K562 (cell line): ENCODE measurements around the gene CRADD. TPM values are rescaled to one million over a fixed set of nuclear protein-coding genes. Genes with fewer than 3 reads are reported as not detected.

Experiments
- ADNP ChIP-seq: fragments of 200-800 bp; sonication (Bioruptor generic); IDR thresholded peaks from 2 replicates; pipeline ENCODE4 v1.6.1; 2016; ENCODE audit warnings: missing genetic modification characterization, missing compliant biosample characterization
- ASH1L ChIP-seq: fragments of 450-650 bp; IDR thresholded peaks from 2 replicates; pipeline ENCODE4 v1.6.1; 2018; ENCODE audit warnings: borderline replicate concordance, mild to moderate bottlenecking, low read depth; ENCODE audit not compliant: partially characterized antibody
- BRD4 ChIP-seq: fragments of 200-600 bp; sonication (generic); IDR thresholded peaks from 2 replicates; pipeline ENCODE4 v1.6.1; 2017; ENCODE audit warnings: inconsistent platforms
- MBD2 ChIP-seq: sonication (generic); IDR thresholded peaks from 2 replicates; pipeline ENCODE4 v1.6.1; 2016; ENCODE audit warnings: low read depth, borderline replicate concordance
- RFX7 ChIP-seq: fragments of 250-450 bp; sonication (Bioruptor Pico); IDR thresholded peaks from 2 replicates; pipeline ENCODE4 v1.5.1; 2021; ENCODE audit warnings: mild to moderate bottlenecking
- SMAD1 ChIP-seq: fragments of 150-350 bp; IDR thresholded peaks from 2 replicates; pipeline ENCODE4 v1.6.1; 2014; ENCODE audit warnings: low read length, low read depth; ENCODE audit not compliant: partially characterized antibody
- ZNF239 ChIP-seq: fragments of 250-450 bp; sonication (Bioruptor Pico); IDR thresholded peaks from 2 replicates; pipeline ENCODE4 v1.4.0; 2020; ENCODE audit warnings: mild to moderate bottlenecking
- ZNF316 ChIP-seq: fragments of 450-650 bp; IDR thresholded peaks from 2 replicates; pipeline ENCODE4 v1.6.1; 2016
- polyA plus RNA-seq, 8 experiments: library from polyadenylated mRNA; depleted of rRNA in 4 of 8; stranded (reverse) in 5 of 8; unstranded in 3 of 8; fragments of >200 nt; fragmentation: Nextera tagmentation in 2 of 8; fragmentation: Illumina TruSeq in 1 of 8; extraction: Ambion mirVana in 2 of 8; extraction: Trizol in 1 of 8; gene quantifications; 2 replicates each; pipeline versions ENCODE4 v1.2.1 to v1.2.3, GENCODE V29; 2011 to 2014; ENCODE audit warnings: inconsistent platforms in 1 of 8, missing spikeins in 1 of 8
- total RNA-seq, 7 experiments: library from RNA; depleted of rRNA in 6 of 7; stranded (reverse); fragments of >200 nt in 6 of 7; fragmentation: Illumina TruSeq in 2 of 7; extraction: Trizol in 2 of 7; gene quantifications; 2 replicates each; pipeline versions ENCODE4 v1.2.1 to v1.2.3, GENCODE V29; 2011 to 2021; ENCODE audit warnings: low replicate concordance in 1 of 7
- TF ChIP-seq, protein P1 (sequence below): sonication (generic); formaldehyde crosslinking; IDR thresholded peaks from 2 replicates; pipeline ENCODE4 v1.8.1; 2023; ENCODE audit warnings: missing genetic modification reagents, mild to moderate bottlenecking, borderline replicate concordance
- TF ChIP-seq, protein P2 (sequence below): sonication (generic); formaldehyde crosslinking; IDR thresholded peaks from 2 replicates; pipeline ENCODE4 v1.8.0; 2022; ENCODE audit warnings: mild to moderate bottlenecking, missing genetic modification reagents

The CRADD gene
- total and polyA plus RNA-seq, 9 of the 15 experiments (the other 6 are each of a cell fraction or from before 2014, with no cell fraction given) = 20.5 to 41.1 (median 25.9) TPM

DNA sequence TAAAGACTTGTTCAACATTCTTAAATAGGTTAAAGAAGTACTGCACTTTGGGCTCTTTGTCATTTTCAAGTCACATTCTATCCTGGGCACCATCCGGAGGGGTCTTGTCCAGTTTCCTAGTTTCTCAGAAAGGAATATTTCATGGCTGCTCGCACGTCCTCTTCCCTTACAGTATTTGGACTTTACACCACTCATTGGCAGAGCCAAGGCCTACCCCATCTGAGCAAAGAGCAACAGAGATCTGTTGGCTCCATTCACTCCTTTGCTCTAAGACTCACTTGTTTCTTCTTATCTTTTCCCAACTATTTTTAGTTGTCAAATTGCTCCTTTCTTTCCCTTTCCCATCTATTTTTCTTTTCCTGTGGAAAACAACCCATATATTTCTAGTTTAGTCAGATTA, 118.2 kb downstream of the CRADD start (continued):
- TF ChIP-seq, protein P1, sequence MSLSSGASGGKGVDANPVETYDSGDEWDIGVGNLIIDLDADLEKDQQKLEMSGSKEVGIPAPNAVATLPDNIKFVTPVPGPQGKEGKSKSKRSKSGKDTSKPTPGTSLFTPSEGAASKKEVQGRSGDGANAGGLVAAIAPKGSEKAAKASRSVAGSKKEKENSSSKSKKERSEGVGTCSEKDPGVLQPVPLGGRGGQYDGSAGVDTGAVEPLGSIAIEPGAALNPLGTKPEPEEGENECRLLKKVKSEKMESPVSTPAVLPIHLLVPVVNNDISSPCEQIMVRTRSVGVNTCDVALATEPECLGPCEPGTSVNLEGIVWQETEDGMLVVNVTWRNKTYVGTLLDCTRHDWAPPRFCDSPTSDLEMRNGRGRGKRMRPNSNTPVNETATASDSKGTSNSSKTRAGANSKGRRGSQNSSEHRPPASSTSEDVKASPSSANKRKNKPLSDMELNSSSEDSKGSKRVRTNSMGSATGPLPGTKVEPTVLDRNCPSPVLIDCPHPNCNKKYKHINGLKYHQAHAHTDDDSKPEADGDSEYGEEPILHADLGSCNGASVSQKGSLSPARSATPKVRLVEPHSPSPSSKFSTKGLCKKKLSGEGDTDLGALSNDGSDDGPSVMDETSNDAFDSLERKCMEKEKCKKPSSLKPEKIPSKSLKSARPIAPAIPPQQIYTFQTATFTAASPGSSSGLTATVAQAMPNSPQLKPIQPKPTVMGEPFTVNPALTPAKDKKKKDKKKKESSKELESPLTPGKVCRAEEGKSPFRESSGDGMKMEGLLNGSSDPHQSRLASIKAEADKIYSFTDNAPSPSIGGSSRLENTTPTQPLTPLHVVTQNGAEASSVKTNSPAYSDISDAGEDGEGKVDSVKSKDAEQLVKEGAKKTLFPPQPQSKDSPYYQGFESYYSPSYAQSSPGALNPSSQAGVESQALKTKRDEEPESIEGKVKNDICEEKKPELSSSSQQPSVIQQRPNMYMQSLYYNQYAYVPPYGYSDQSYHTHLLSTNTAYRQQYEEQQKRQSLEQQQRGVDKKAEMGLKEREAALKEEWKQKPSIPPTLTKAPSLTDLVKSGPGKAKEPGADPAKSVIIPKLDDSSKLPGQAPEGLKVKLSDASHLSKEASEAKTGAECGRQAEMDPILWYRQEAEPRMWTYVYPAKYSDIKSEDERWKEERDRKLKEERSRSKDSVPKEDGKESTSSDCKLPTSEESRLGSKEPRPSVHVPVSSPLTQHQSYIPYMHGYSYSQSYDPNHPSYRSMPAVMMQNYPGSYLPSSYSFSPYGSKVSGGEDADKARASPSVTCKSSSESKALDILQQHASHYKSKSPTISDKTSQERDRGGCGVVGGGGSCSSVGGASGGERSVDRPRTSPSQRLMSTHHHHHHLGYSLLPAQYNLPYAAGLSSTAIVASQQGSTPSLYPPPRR (CRISPR knock-in tag) = no peak
- TF ChIP-seq MBD2 = no peak
- no peak for TF ChIP-seq ADNP
- TF ChIP-seq, protein P2, sequence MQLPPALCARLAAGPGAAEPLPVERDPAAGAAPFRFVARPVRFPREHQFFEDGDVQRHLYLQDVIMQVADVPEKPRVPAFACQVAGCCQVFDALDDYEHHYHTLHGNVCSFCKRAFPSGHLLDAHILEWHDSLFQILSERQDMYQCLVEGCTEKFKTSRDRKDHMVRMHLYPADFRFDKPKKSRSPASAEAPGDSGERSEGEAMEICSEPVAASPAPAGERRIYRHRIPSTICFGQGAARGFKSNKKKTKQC (CRISPR knock-in tag) = no peak
- no peak for TF ChIP-seq RFX7 (CRISPR knock-in tag)
- TF ChIP-seq ZNF316 = no peak
- TF ChIP-seq BRD4 = no peak
- no peak for TF ChIP-seq ASH1L
- TF ChIP-seq SMAD1 = no peak
- no peak for TF ChIP-seq ZNF239 (CRISPR knock-in tag)
